H9 (cell line): ENCODE measurements around the gene RNF213. TPM values are rescaled to one million over a fixed set of nuclear protein-coding genes. Genes with fewer than 3 reads are reported as not detected.

ENCODE experiments used
- DNase-seq: peaks from one replicate; pipeline ENCODE4 v3.0.0-alpha.2; 2017
- H2AFZ ChIP-seq: one replicate; pipeline ENCODE4 v1.6.1; 2013; ENCODE audit warnings: mild to moderate bottlenecking, low read length, control low read depth, moderate library complexity
- H2AK5ac ChIP-seq: 2 replicates; pipeline ENCODE4 v1.6.1; 2013; ENCODE audit warnings: low read length, control low read depth, mixed read lengths; ENCODE audit not compliant: insufficient read length
- H2BK120ac ChIP-seq: one replicate; pipeline ENCODE4 v1.6.1; 2013; ENCODE audit warnings: low read depth, mild to moderate bottlenecking, low read length, control low read depth, inconsistent platforms; ENCODE audit not compliant: poor library complexity, severe bottlenecking
- H2BK12ac ChIP-seq: 2 replicates; pipeline ENCODE4 v1.6.1; 2013; ENCODE audit warnings: low read length, control low read depth, mixed read lengths, low read depth; ENCODE audit not compliant: insufficient read length
- H2BK15ac ChIP-seq: 2 replicates; pipeline ENCODE4 v1.6.1; 2013; ENCODE audit warnings: low read depth, low read length, control low read depth
- H2BK20ac ChIP-seq: one replicate; pipeline ENCODE4 v1.6.1; 2013; ENCODE audit warnings: low read depth, mild to moderate bottlenecking, low read length, control low read depth, inconsistent platforms; ENCODE audit not compliant: poor library complexity, severe bottlenecking
- H2BK5ac ChIP-seq: 2 replicates; pipeline ENCODE4 v1.6.1; 2013; ENCODE audit warnings: low read length, control low read depth, mixed read lengths; ENCODE audit not compliant: insufficient read length
- H3K14ac ChIP-seq: 2 replicates; pipeline ENCODE4 v1.6.1; 2013; ENCODE audit warnings: low read length, control low read depth; ENCODE audit not compliant: insufficient read depth
- H3K18ac ChIP-seq: 2 replicates; pipeline ENCODE4 v1.6.1; 2013; ENCODE audit warnings: low read depth, mild to moderate bottlenecking, mixed read lengths, low read length, control low read depth; ENCODE audit not compliant: insufficient read length
- H3K23ac ChIP-seq: 2 replicates; pipeline ENCODE4 v1.6.1; 2013; ENCODE audit warnings: low read length, control low read depth, mixed read lengths, low read depth; ENCODE audit not compliant: insufficient read length
- H3K23me2 ChIP-seq: 2 replicates; pipeline ENCODE4 v1.6.1; 2013; ENCODE audit warnings: low read depth, mild to moderate bottlenecking, mixed read lengths, low read length, control low read depth; ENCODE audit not compliant: insufficient read length, poor library complexity, severe bottlenecking
- H3K27ac ChIP-seq: 2 replicates; pipeline ENCODE4 v1.5.1; 2013; ENCODE audit warnings: low read length, control low read depth, mixed read lengths, low read depth; ENCODE audit not compliant: insufficient read length
- H3K27me3 ChIP-seq: 2 replicates; pipeline ENCODE4 v1.6.1; 2013; ENCODE audit warnings: low read length, control low read depth, inconsistent platforms; ENCODE audit not compliant: insufficient read depth
- H3K4ac ChIP-seq: 2 replicates; pipeline ENCODE4 v1.6.1; 2013; ENCODE audit warnings: low read depth, mild to moderate bottlenecking, control low read depth, inconsistent platforms, low read length, moderate library complexity
- H3K4me1 ChIP-seq: 2 replicates; pipeline ENCODE4 v1.6.1; 2013; ENCODE audit warnings: low read length, control low read depth, inconsistent platforms; ENCODE audit not compliant: insufficient read depth
- H3K4me2 ChIP-seq: 2 replicates; pipeline ENCODE4 v1.6.1; 2013; ENCODE audit warnings: low read length, control low read depth, mixed read lengths; ENCODE audit not compliant: insufficient read length, insufficient read depth
- H3K56ac ChIP-seq: 2 replicates; pipeline ENCODE4 v1.6.1; 2013; ENCODE audit warnings: low read depth, mild to moderate bottlenecking, mixed read lengths, low read length, control low read depth; ENCODE audit not compliant: insufficient read length
- H3K79me1 ChIP-seq: 2 replicates; pipeline ENCODE4 v1.6.1; 2013; ENCODE audit warnings: low read depth, mild to moderate bottlenecking, moderate library complexity, low read length, control low read depth, inconsistent platforms; ENCODE audit not compliant: insufficient read depth, poor library complexity, severe bottlenecking
- H3K79me2 ChIP-seq: 2 replicates; pipeline ENCODE4 v1.6.1; 2013; ENCODE audit warnings: low read length, control low read depth, inconsistent platforms; ENCODE audit not compliant: insufficient read depth
- H3K9ac ChIP-seq: 2 replicates; pipeline ENCODE4 v1.6.1; 2013; ENCODE audit warnings: low read length, control low read depth, mixed read lengths; ENCODE audit not compliant: insufficient read length; ENCODE audit errors: extremely low read depth
- H3K9me3 ChIP-seq: one replicate; pipeline ENCODE4 v1.6.1; 2013; ENCODE audit warnings: low read depth, low read length, inconsistent platforms; ENCODE audit not compliant: control insufficient read depth
- H3T11ph ChIP-seq: one replicate; pipeline ENCODE4 v1.6.1; 2013; ENCODE audit warnings: mild to moderate bottlenecking, low read length, control low read depth, inconsistent platforms
- H4K20me1 ChIP-seq: one replicate; pipeline ENCODE4 v1.6.1; 2013; ENCODE audit not compliant: control insufficient read depth, insufficient read length, insufficient read depth
- H4K5ac ChIP-seq: 2 replicates; pipeline ENCODE4 v1.6.1; 2013; ENCODE audit warnings: low read depth, mild to moderate bottlenecking, mixed read lengths, low read length, control low read depth; ENCODE audit not compliant: insufficient read length
- H4K8ac ChIP-seq: replicated peaks from 2 replicates; pipeline ENCODE4 v1.6.1; 2013; ENCODE audit warnings: low read length, control low read depth, mixed read lengths, low read depth; ENCODE audit not compliant: insufficient read length
- H4K91ac ChIP-seq: 2 replicates; pipeline ENCODE4 v1.6.1; 2013; ENCODE audit warnings: low read depth, mild to moderate bottlenecking, moderate library complexity, mixed read lengths, low read length, control low read depth; ENCODE audit not compliant: insufficient read length
- H3K27ac Mint-ChIP-seq, 3 experiments: 2 replicates in 2 of 3; 3 replicates in 1 of 3; pipeline ENCODE4 v1.8.0; 2020 to 2021; ENCODE audit warnings: mixed read lengths in 3 of 3, mild to moderate bottlenecking in 1 of 3, moderate library complexity in 1 of 3
- H3K27me3 Mint-ChIP-seq: 2 replicates; pipeline ENCODE4 v1.8.0; 2021; ENCODE audit warnings: low read depth, mild to moderate bottlenecking, moderate library complexity, mixed read lengths
- H3K36me3 Mint-ChIP-seq, 3 experiments: 2 replicates in 2 of 3; 3 replicates in 1 of 3; pipeline ENCODE4 v1.8.0; 2020 to 2021; ENCODE audit warnings: low read depth in 3 of 3, mixed read lengths in 3 of 3; ENCODE audit not compliant: insufficient read depth in 1 of 3
- H3K4me1 Mint-ChIP-seq, 2 experiments: 2 replicates each; pipeline ENCODE4 v1.8.0; 2020; ENCODE audit warnings: mixed read lengths in 2 of 2
- H3K4me3 Mint-ChIP-seq, 2 experiments: 2 replicates in 1 of 2; 3 replicates in 1 of 2; pipeline ENCODE4 v1.8.0; 2020 to 2021; ENCODE audit warnings: mild to moderate bottlenecking in 2 of 2, mixed read lengths in 2 of 2, moderate library complexity in 1 of 2
- H3K9me3 Mint-ChIP-seq, 2 experiments: 2 replicates in 1 of 2; 3 replicates in 1 of 2; pipeline ENCODE4 v1.8.0; 2020; ENCODE audit warnings: mild to moderate bottlenecking in 2 of 2, mixed read lengths in 2 of 2, moderate library complexity in 1 of 2
- WGBS: extraction: QIAGEN DNeasy Blood & Tissue Kit; methylation state at CpG from one replicate; pipeline ENCODE4 v1.1.7; 2013; ENCODE audit warnings: missing lambda C conversion rate, low lambda C conversion rate, mixed read lengths; ENCODE audit not compliant: insufficient read length; ENCODE audit errors: extremely low coverage; 5-methylcytosine and 5-hydroxymethylcytosine counted together
- total RNA-seq: library from RNA; stranded (reverse); gene quantifications from 2 replicates; pipeline ENCODE4 v1.2.1, GENCODE V29; 2021
- TF ChIP-seq, protein P1 (sequence below): fragments of 200-600 bp; sonication (generic); conservative IDR thresholded peaks from 3 replicates; pipeline ENCODE4 v1.8.0; 2021; ENCODE audit warnings: antibody characterized with exemption, mild to moderate bottlenecking

Gene RNF213
- total RNA-seq, 1 experiment from 2014 or later: 34.3 TPM

DNA sequence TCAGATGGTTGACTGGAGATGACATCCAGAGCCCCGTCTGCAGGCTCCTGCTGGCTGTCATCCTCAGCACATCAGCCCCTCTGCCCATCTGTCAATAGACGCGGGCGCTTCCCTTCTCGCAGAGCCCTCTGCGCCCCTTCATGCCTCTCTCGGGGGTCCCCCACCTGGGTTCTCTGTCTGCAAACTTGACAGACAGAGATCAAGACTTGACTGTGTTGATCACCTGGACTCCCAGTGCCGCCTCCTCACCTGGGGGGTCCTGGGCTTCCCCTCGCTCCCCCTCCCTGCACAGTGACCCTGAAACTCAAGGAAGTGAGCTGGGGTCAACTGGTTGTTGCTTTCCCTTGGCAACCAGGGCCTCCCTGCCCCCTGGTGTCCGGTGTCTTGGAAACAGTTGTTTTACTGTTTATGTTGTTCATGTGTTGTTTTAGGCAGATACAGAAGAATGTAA lies 31.9 kb downstream of the RNF213 start:
- Histone ChIP-seq H3K23me2 (no peaks in the 10 kb centered on the region), H3K14ac (no peak overlapping the region), H3K27me3 (no peaks in the 10 kb centered on the region), H3K18ac (no peak overlapping the region), H3K4me2 (no peak overlapping the region), H2BK5ac (no peak overlapping the region), H3K56ac (no peak overlapping the region), H2AFZ (no peak overlapping the region), H4K8ac (no peak overlapping the region), H2BK15ac (no peak overlapping the region), H3K4ac (no peak overlapping the region), H4K5ac (no peak overlapping the region), H3K79me1 (no peaks in the 10 kb centered on the region), H3K23ac (no peak overlapping the region), H2BK120ac (no peak overlapping the region), H4K20me1 (no peaks in the 10 kb centered on the region), H4K91ac (no peak overlapping the region), H3T11ph (no peak overlapping the region), H3K9me3 (no peaks in the 10 kb centered on the region), H3K4me1 (no peaks in the 10 kb centered on the region), H3K79me2 (no peaks in the 10 kb centered on the region), H3K9ac (no peak overlapping the region), H2BK12ac (no peak overlapping the region), H3K27ac (no peak overlapping the region), H2BK20ac (no peak overlapping the region), H2AK5ac (no peak overlapping the region)
- no peak for DNase-seq
- H3K27me3 Mint-ChIP-seq: no peaks in the 10 kb centered on the region; the same call in 1 of the 2 replicates
- H3K4me1 Mint-ChIP-seq: peaks cover 0 to 1% of the 10 kb centered on the region in 2 experiments; a peak in 1 of 4 replicates
- no peaks in the 10 kb centered on the region for H3K9me3 Mint-ChIP-seq
- no peak overlapping the region for H3K4me3 Mint-ChIP-seq
- TF ChIP-seq, protein P1, sequence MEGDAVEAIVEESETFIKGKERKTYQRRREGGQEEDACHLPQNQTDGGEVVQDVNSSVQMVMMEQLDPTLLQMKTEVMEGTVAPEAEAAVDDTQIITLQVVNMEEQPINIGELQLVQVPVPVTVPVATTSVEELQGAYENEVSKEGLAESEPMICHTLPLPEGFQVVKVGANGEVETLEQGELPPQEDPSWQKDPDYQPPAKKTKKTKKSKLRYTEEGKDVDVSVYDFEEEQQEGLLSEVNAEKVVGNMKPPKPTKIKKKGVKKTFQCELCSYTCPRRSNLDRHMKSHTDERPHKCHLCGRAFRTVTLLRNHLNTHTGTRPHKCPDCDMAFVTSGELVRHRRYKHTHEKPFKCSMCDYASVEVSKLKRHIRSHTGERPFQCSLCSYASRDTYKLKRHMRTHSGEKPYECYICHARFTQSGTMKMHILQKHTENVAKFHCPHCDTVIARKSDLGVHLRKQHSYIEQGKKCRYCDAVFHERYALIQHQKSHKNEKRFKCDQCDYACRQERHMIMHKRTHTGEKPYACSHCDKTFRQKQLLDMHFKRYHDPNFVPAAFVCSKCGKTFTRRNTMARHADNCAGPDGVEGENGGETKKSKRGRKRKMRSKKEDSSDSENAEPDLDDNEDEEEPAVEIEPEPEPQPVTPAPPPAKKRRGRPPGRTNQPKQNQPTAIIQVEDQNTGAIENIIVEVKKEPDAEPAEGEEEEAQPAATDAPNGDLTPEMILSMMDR: peak; percentile 32; the same call in 1 of the 3 replicates
- peaks cover 28 to 68% (median 67%) of the 10 kb centered on the region in 3 experiments for H3K36me3 Mint-ChIP-seq
- peak overlapping the region in 1 of 3 experiments; percentile 29; a peak in 1 of 7 replicates for H3K27ac Mint-ChIP-seq
- WGBS: no CpG with 5 or more reads among the region's 10 CpGs
